HepG2 (cell line): Measurements from ENCODE around the gene AMZ1. TPM values are rescaled to one million over a fixed set of nuclear protein-coding genes. Genes with fewer than 3 reads are reported as not detected.

ENCODE experiments used
- ATAC-seq: fragments of 200-7000 bp; cut with Tn5 transposase; 3 replicates; pipeline ENCODE4 v1.9.1; 2020; ENCODE audit warnings: mild to moderate bottlenecking, moderate library complexity
- BruUV-seq: library from RNA; stranded (reverse); fragments of 400-500 nt; replicated peaks from 2 replicates; lab custom pipeline; 2021; lab: Mats Ljungman, UMichigan
- CTCF ChIA-PET: fragments of 300-600 bp; formaldehyde crosslinking; extraction: SDS; loops from one replicate; lab custom pipeline; 2021; ENCODE audit warnings: low total read pairs, inconsistent platforms, low intra/inter-chr PET ratio; lab: Yijun Ruan, JAX
- POLR2A ChIA-PET: fragments of 350-600 bp; sonication (Branson Sonifier 250); formaldehyde crosslinking; loops from one replicate; lab custom pipeline; 2020; ENCODE audit warnings: antibody characterized with exemption, inconsistent platforms; lab: Yijun Ruan, JAX
- DNase-seq: peaks from one replicate; pipeline ENCODE4 v3.0.0-alpha.2; 2015; ENCODE audit warnings: low spot score
- FAIRE-seq: peaks from 3 replicates; lab custom pipeline; 2011; peaks lifted over from hg19 to GRCh38; lab: Jason Lieb, UNC
- H2AFZ ChIP-seq: one replicate; pipeline ENCODE4 v1.6.1; 2011; ENCODE audit warnings: low read length, inconsistent platforms
- H3K27ac ChIP-seq: fragments of 300-600 bp; 3 replicates; pipeline ENCODE4 v1.8.0; 2011; ENCODE audit warnings: mixed run types, mild to moderate bottlenecking, mixed read lengths, low read length, inconsistent platforms; ENCODE audit not compliant: insufficient read depth; ENCODE audit errors: extremely low read length
- H3K27me3 ChIP-seq, 2 experiments: fragments of 200-600 bp in 1 of 2; 2 replicates in 1 of 2; 3 replicates in 1 of 2; pipeline versions ENCODE4 v1.6.0 to v1.8.0; 2011; ENCODE audit warnings: low read length in 2 of 2, mild to moderate bottlenecking in 2 of 2, moderate library complexity in 2 of 2, inconsistent platforms in 1 of 2; ENCODE audit not compliant: insufficient read depth in 2 of 2, control insufficient read depth in 1 of 2
- H3K36me3 ChIP-seq, 2 experiments: fragments of 200-600 bp in 1 of 2; replicated peaks in 1 of 2; 2 replicates in 1 of 2; 3 replicates in 1 of 2; pipeline versions ENCODE4 v1.5.1 to v1.8.0; 2011; ENCODE audit warnings: low read length in 2 of 2, inconsistent platforms in 1 of 2; ENCODE audit not compliant: insufficient read depth in 2 of 2, control insufficient read depth in 1 of 2
- H3K4me1 ChIP-seq: 2 replicates; pipeline ENCODE4 v1.5.1; 2012; ENCODE audit warnings: low read length, inconsistent platforms; ENCODE audit not compliant: insufficient read depth
- H3K4me2 ChIP-seq: 2 replicates; pipeline ENCODE4 v1.6.0; 2011; ENCODE audit warnings: low read depth, low read length, inconsistent platforms
- H3K4me3 ChIP-seq, 3 experiments: fragments of 200-600 bp in 1 of 3; sonication (generic), shearing (Covaris generic) in 1 of 3; replicated peaks in 1 of 3; 2 replicates each; pipeline ENCODE4 v1.5.1; 2011 to 2016; ENCODE audit warnings: low read length in 3 of 3, inconsistent platforms in 2 of 3, low read depth in 2 of 3, mild to moderate bottlenecking in 2 of 3, control low read depth in 1 of 3, mixed read lengths in 1 of 3; ENCODE audit not compliant: insufficient read depth in 1 of 3
- H3K79me2 ChIP-seq: one replicate; pipeline ENCODE4 v1.6.1; 2011; ENCODE audit warnings: low read length, inconsistent platforms; ENCODE audit not compliant: insufficient read depth
- H3K9ac ChIP-seq: 2 replicates; pipeline ENCODE4 v1.6.0; 2011; ENCODE audit warnings: mild to moderate bottlenecking, low read depth, low read length, inconsistent platforms; ENCODE audit not compliant: insufficient read depth
- H3K9me3 ChIP-seq: 2 replicates; pipeline ENCODE4 v1.5.1; 2012; ENCODE audit warnings: mild to moderate bottlenecking, low read length
- H4K20me1 ChIP-seq: 2 replicates; pipeline ENCODE4 v1.6.0; 2011; ENCODE audit warnings: inconsistent platforms, mild to moderate bottlenecking, low read length, moderate library complexity; ENCODE audit not compliant: insufficient read depth
- ARNT ChIP-seq: fragments of 450-650 bp; IDR thresholded peaks from 2 replicates; pipeline ENCODE4 v1.6.1; 2017
- CHD2 ChIP-seq: IDR thresholded peaks from 2 replicates; pipeline ENCODE4 v1.6.1; 2011; ENCODE audit warnings: low read depth, low read length, improper control_type of control experiment
- FOSL1 ChIP-seq: sonication (generic); formaldehyde crosslinking; IDR thresholded peaks from 2 replicates; pipeline ENCODE4 v1.9.0; 2021; ENCODE audit warnings: missing genetic modification reagents, borderline replicate concordance
- MLXIP ChIP-seq: sonication (generic); formaldehyde crosslinking; IDR thresholded peaks from 2 replicates; pipeline ENCODE4 v1.9.0; 2021; ENCODE audit warnings: missing genetic modification reagents, borderline replicate concordance
- TFE3 ChIP-seq: IDR thresholded peaks from 2 replicates; pipeline ENCODE4 v1.6.1; 2016
- THAP9 ChIP-seq: sonication (generic); formaldehyde crosslinking; IDR thresholded peaks from 2 replicates; pipeline ENCODE4; 2020; ENCODE audit warnings: missing genetic modification reagents, mild to moderate bottlenecking, borderline replicate concordance
- ZFY ChIP-seq: sonication (generic); formaldehyde crosslinking; IDR thresholded peaks from 2 replicates; pipeline ENCODE4 v1.4.0; 2020; ENCODE audit warnings: missing genetic modification reagents
- ZNF180 ChIP-seq: sonication (generic); formaldehyde crosslinking; IDR thresholded peaks from 2 replicates; pipeline ENCODE4 v1.4.0; 2020; ENCODE audit warnings: low read depth, missing genetic modification reagents, borderline replicate concordance
- ZNF576 ChIP-seq: sonication (generic); formaldehyde crosslinking; IDR thresholded peaks from 2 replicates; pipeline ENCODE4 v1.4.0; 2020; ENCODE audit warnings: mild to moderate bottlenecking, missing genetic modification reagents
- ZNF746 ChIP-seq: sonication (generic); formaldehyde crosslinking; IDR thresholded peaks from 2 replicates; pipeline ENCODE4 v1.8.0; 2022; ENCODE audit warnings: mild to moderate bottlenecking, missing genetic modification reagents
- WGBS: methylation state at CpG from one replicate; pipeline ENCODE4 v1.1.6; 2017; ENCODE audit warnings: low lambda C conversion rate; 5-methylcytosine and 5-hydroxymethylcytosine counted together
- in situ Hi-C: cut with HindIII; loops from 2 replicates; pipeline ENCODE4 v1.10.0; 2017; ENCODE audit warnings: low pct_unique_long_range_greater_than_20kb; ENCODE audit not compliant: extremely low pct_ligation_motif_present
- intact Hi-C: fragments of 100-400 bp; cut with micrococcal nuclease; formaldehyde crosslinking; loops from one replicate; pipeline ENCODE4 v1.10.0; 2022; ENCODE audit not compliant: unreplicated experiment
- polyA plus RNA-seq, 8 experiments: library from polyadenylated mRNA; depleted of rRNA in 3 of 8; stranded (reverse) in 7 of 8; unstranded in 1 of 8; fragments of >200 nt; fragmentation: Illumina TruSeq in 4 of 8; extraction: Trizol in 4 of 8; gene quantifications; 2 replicates each; pipeline versions ENCODE4 v1.2.1 to v1.2.3, GENCODE V29; 2011 to 2016; ENCODE audit warnings: low read depth in 4 of 8, missing spikeins in 1 of 8, mixed read lengths in 1 of 8; ENCODE audit not compliant: insufficient read depth in 1 of 8
- total RNA-seq, 5 experiments: library from RNA; depleted of rRNA; stranded (reverse); fragments of >200 nt; fragmentation: Illumina TruSeq; extraction: Trizol; gene quantifications; 2 replicates each; pipeline ENCODE4 v1.2.3, GENCODE V29; 2016; ENCODE audit warnings: low read depth in 1 of 5

The AMZ1 gene
- total and polyA plus RNA-seq, 2 of the 13 experiments (the other 11 are each of a cell fraction or from before 2014, with no cell fraction given) = 0.03 TPM; not detected in 1

GRCh38 chr7:2728316-2729030 lies 40.5 kb downstream of the AMZ1 start:
- Histone ChIP-seq H3K4me3 (no peak overlapping the region), H3K4me1 (peaks cover 10% of the 10 kb centered on the region; the same call in 1 of the 2 replicates), H3K9ac (no peak overlapping the region), H3K36me3 (peaks cover 18 to 56% of the 10 kb centered on the region in 2 experiments; a peak in 4 of 5 replicates), H3K27me3 (no peaks in the 10 kb centered on the region), H4K20me1 (no peaks in the 10 kb centered on the region), H3K9me3 (no peaks in the 10 kb centered on the region), H3K4me2 (no peak overlapping the region), H2AFZ (no peak overlapping the region), H3K27ac (no peak overlapping the region), H3K79me2 (no peaks in the 10 kb centered on the region)
- in situ Hi-C loops = no loop called here
- BruUV-seq = no TSS peak
- ChIA-PET POLR2A (no interaction called here), CTCF (no interaction called here)
- FAIRE-seq (no peak), DNase-seq (no peak), ATAC-seq (no peak)
- intact Hi-C loops = no loop called here
- WGBS = 90% methylated on average over 15 of the region's 15 CpGs
- no peak for TF ChIP-seq ARNT
- TF ChIP-seq MLXIP (CRISPR knock-in tag) = no peak
- TF ChIP-seq ZNF180 = no peak
- TF ChIP-seq TFE3 (CRISPR knock-in tag) = no peak
- TF ChIP-seq ZNF576 (CRISPR knock-in tag) = no peak
- TF ChIP-seq THAP9 (CRISPR knock-in tag) = no peak
- no peak for TF ChIP-seq ZFY (CRISPR knock-in tag)
- no peak for TF ChIP-seq CHD2
- TF ChIP-seq FOSL1 = no peak
- no peak for TF ChIP-seq ZNF746 (CRISPR knock-in tag)
